ENCODE data around the gene PFKFB3.

The PFKFB3 gene

GRCh38 chr10:6162589-6163356 lies 40.0 kb upstream of the PFKFB3 start:
- no peak for ATAC-seq
- TF ChIP-seq, protein P1, sequence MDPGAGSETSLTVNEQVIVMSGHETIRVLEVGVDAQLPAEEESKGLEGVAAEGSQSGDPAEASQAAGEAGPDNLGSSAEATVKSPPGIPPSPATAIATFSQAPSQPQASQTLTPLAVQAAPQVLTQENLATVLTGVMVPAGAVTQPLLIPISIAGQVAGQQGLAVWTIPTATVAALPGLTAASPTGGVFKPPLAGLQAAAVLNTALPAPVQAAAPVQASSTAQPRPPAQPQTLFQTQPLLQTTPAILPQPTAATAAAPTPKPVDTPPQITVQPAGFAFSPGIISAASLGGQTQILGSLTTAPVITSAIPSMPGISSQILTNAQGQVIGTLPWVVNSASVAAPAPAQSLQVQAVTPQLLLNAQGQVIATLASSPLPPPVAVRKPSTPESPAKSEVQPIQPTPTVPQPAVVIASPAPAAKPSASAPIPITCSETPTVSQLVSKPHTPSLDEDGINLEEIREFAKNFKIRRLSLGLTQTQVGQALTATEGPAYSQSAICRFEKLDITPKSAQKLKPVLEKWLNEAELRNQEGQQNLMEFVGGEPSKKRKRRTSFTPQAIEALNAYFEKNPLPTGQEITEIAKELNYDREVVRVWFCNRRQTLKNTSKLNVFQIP (CRISPR knock-in tag; IDR thresholded peaks at IDR 0.05; ENCODE audit: borderline replicate concordance, low read depth) = no peak
- TF ChIP-seq BACH2 (CRISPR knock-in tag; IDR thresholded peaks at IDR 0.05; ENCODE audit: borderline replicate concordance) (no peak), ESRRG (CRISPR knock-in tag; IDR thresholded peaks at IDR 0.05) (no peak), ZNF70 (CRISPR knock-in tag; IDR thresholded peaks at IDR 0.05) (no peak), GLIS3 (CRISPR knock-in tag; IDR thresholded peaks at IDR 0.05) (no peak)
- TF ChIP-seq, protein P2, sequence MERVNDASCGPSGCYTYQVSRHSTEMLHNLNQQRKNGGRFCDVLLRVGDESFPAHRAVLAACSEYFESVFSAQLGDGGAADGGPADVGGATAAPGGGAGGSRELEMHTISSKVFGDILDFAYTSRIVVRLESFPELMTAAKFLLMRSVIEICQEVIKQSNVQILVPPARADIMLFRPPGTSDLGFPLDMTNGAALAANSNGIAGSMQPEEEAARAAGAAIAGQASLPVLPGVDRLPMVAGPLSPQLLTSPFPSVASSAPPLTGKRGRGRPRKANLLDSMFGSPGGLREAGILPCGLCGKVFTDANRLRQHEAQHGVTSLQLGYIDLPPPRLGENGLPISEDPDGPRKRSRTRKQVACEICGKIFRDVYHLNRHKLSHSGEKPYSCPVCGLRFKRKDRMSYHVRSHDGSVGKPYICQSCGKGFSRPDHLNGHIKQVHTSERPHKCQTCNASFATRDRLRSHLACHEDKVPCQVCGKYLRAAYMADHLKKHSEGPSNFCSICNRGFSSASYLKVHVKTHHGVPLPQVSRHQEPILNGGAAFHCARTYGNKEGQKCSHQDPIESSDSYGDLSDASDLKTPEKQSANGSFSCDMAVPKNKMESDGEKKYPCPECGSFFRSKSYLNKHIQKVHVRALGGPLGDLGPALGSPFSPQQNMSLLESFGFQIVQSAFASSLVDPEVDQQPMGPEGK (CRISPR knock-in tag; IDR thresholded peaks at IDR 0.05; ENCODE audit: borderline replicate concordance) = no peak

DNA sequence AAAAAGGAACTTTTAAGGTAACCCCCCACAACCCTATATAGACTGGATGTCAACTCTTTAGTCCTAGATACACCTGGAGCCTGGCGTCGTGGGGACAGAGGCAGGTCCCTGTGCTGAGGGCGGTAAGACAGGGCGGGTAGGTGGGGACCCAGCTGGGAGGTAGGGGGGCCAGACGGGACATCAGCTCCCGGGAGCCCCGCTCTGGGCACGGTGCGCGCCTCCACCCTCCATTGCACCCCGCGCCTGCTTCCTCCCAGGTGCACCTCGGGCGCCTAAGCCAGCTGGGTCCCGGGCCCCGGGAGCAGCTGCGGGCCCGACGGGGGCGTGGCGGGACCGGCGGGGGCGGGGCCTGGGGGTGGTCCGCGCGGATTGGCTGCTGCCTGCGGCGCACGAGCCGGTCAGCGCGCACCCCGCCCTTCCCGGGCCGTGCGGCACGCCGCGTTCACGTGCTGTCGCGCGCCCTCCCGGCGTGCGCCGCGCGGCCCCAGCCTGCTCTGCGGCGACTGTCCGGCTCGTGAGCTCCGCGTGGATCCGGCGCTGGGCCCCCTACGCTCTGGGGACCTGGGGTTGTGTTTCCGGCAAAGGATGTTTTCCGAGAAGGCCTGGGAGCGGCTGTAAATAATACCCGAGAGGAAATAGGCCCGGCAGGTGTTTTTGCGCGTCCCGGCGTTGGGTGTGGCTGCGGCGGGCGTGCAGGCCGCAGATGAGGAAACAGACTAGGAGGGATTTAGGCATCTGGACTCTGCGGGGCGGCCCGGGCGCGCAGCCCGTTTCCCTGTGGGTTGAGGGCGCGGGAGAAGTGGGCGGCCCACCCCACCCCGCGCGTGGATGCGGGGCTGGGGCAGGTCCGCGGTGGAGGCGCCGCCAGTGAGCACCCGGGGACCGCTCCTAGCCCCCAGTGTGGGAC lies 39.1 kb upstream of the PFKFB3 start:
- peak; percentile 41; the same call in 1 of the 2 replicates for TF ChIP-seq ZFP3 (CRISPR knock-in tag; IDR thresholded peaks at IDR 0.05)
- no peak for TF ChIP-seq ESRRG (CRISPR knock-in tag; IDR thresholded peaks at IDR 0.05)
- TF ChIP-seq CSDC2 (CRISPR knock-in tag; IDR thresholded peaks at IDR 0.05) = peak; percentile 50; the same call in 1 of the 2 replicates
- no peak for TF ChIP-seq SNAI2 (CRISPR knock-in tag; IDR thresholded peaks at IDR 0.05)
- no peak for TF ChIP-seq ISL1 (CRISPR knock-in tag; IDR thresholded peaks at IDR 0.05)
- ATAC-seq = peak; percentile 96

DNA sequence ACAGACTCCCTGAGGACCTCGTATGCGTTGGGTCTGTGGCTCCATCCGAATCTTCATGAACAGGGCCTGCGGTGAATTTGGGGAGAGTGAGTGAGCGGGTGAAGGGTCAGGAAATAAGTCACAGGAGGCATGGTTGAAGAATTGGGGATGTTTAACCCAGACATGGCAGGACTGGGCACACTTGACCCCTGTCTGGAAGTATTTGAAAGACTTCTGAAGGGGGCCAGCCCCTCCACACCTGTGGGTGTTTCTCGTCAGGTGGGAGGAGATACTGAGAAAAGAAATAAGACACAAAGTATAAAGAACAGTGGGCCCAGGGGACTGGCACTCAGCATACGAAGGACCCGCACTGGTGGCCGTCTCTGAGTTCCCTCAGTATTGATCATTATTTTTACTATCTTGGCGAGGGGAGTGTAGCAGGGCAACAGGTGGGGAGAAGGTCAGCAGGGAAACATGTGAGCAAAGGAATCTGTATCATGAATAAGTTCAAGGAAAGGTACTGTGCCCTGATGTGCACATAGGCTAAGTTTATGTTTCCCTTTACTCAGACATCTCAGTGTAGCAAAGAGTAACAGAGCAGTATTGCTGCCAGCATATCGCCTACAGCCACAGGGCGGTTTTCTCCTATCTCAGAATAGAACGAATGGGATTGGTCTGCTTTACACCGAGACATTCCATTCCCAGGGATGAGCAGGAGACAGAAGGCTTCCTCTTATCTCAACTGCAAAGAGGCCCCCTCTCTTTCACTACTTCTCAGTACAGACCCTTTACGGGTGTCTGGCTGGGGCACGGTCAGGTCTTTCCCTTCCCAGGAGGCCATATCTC lies 38.2 kb upstream of the PFKFB3 start:
- ATAC-seq = no peak

More for the DNA sequence above, 38.2 kb upstream of the PFKFB3 start:
- TF ChIP-seq ESRRG (CRISPR knock-in tag; IDR thresholded peaks at IDR 0.05) (no peak), ISL1 (CRISPR knock-in tag; IDR thresholded peaks at IDR 0.05) (no peak), SNAI2 (CRISPR knock-in tag; IDR thresholded peaks at IDR 0.05) (no peak), BACH2 (CRISPR knock-in tag; IDR thresholded peaks at IDR 0.05; ENCODE audit: borderline replicate concordance) (no peak), OSR1 (CRISPR knock-in tag; IDR thresholded peaks at IDR 0.05) (no peak), PPARA (CRISPR knock-in tag; IDR thresholded peaks at IDR 0.05; ENCODE audit: borderline replicate concordance) (no peak), ZC3H10 (CRISPR knock-in tag; IDR thresholded peaks at IDR 0.05) (no peak), ZFP3 (CRISPR knock-in tag; IDR thresholded peaks at IDR 0.05) (no peak), TOX (CRISPR knock-in tag; IDR thresholded peaks at IDR 0.05; ENCODE audit: borderline replicate concordance) (no peak), ZFP30 (CRISPR knock-in tag; IDR thresholded peaks at IDR 0.05) (no peak), ARNTL (CRISPR knock-in tag; IDR thresholded peaks at IDR 0.05; ENCODE audit: borderline replicate concordance, low read depth) (no peak), ZNF8 (CRISPR knock-in tag; IDR thresholded peaks at IDR 0.05) (no peak), CSDC2 (CRISPR knock-in tag; IDR thresholded peaks at IDR 0.05) (no peak), CSRNP3 (CRISPR knock-in tag; IDR thresholded peaks at IDR 0.05) (no peak), ZNF70 (CRISPR knock-in tag; IDR thresholded peaks at IDR 0.05) (no peak)
- TF ChIP-seq, protein P2 (CRISPR knock-in tag; IDR thresholded peaks at IDR 0.05; ENCODE audit: borderline replicate concordance) = no peak
- TF ChIP-seq, protein P1 (CRISPR knock-in tag; IDR thresholded peaks at IDR 0.05; ENCODE audit: borderline replicate concordance, low read depth) = no peak
- TF ChIP-seq, protein P3, sequence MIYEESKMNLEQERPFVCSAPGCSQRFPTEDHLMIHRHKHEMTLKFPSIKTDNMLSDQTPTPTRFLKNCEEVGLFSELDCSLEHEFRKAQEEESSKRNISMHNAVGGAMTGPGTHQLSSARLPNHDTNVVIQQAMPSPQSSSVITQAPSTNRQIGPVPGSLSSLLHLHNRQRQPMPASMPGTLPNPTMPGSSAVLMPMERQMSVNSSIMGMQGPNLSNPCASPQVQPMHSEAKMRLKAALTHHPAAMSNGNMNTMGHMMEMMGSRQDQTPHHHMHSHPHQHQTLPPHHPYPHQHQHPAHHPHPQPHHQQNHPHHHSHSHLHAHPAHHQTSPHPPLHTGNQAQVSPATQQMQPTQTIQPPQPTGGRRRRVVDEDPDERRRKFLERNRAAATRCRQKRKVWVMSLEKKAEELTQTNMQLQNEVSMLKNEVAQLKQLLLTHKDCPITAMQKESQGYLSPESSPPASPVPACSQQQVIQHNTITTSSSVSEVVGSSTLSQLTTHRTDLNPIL (CRISPR knock-in tag; IDR thresholded peaks at IDR 0.05; ENCODE audit: low read depth) = no peak

Measured in SK-N-SH treated with all-trans-retinoic acid at 6 μM for 48 hours (cell line).